Keratinocyte (primary cell): ENCODE measurements around the gene SLC6A7. TPM values are rescaled to one million over a fixed set of nuclear protein-coding genes. Genes with fewer than 3 reads are reported as not detected.

ENCODE experiments used
- DNase-seq: peaks from one replicate; pipeline ENCODE4 v3.0.0-alpha.2; 2011; ENCODE audit warnings: low read depth, missing footprints, low spot score
- FAIRE-seq: peaks from 2 replicates; lab custom pipeline; 2011; peaks lifted over from hg19 to GRCh38; lab: Jason Lieb, UNC
- H2AFZ ChIP-seq: 2 replicates; pipeline ENCODE4 v1.6.0; 2012; ENCODE audit warnings: low read length, control low read depth, inconsistent platforms; ENCODE audit not compliant: control insufficient read depth
- H3K27ac ChIP-seq: 2 replicates; pipeline ENCODE4 v1.5.1; 2011; ENCODE audit warnings: low read length; ENCODE audit not compliant: control insufficient read depth, insufficient read depth
- H3K27me3 ChIP-seq: 3 replicates; pipeline ENCODE4 v1.6.0; 2011; ENCODE audit warnings: low read length; ENCODE audit not compliant: control insufficient read depth, insufficient read depth; ENCODE audit errors: extremely low read depth
- H3K36me3 ChIP-seq, 2 experiments: 2 replicates in 1 of 2; 3 replicates in 1 of 2; pipeline ENCODE4 v1.5.1; 2011; ENCODE audit warnings: low read length in 2 of 2, mild to moderate bottlenecking in 1 of 2; ENCODE audit not compliant: control insufficient read depth in 2 of 2, insufficient read depth in 2 of 2; ENCODE audit errors: extremely low read depth in 1 of 2
- H3K4me1 ChIP-seq: 3 replicates; pipeline ENCODE4 v1.5.1; 2011; ENCODE audit warnings: low read length; ENCODE audit not compliant: control insufficient read depth, insufficient read depth; ENCODE audit errors: extremely low read depth
- H3K4me2 ChIP-seq: 3 replicates; pipeline ENCODE4 v1.6.0; 2011; ENCODE audit warnings: low read depth, low read length; ENCODE audit not compliant: control insufficient read depth, insufficient read depth; ENCODE audit errors: extremely low read depth
- H3K4me3 ChIP-seq, 3 experiments: fragments of 200-600 bp in 1 of 3; sonication (generic) in 1 of 3; 2 replicates in 2 of 3; 3 replicates in 1 of 3; pipeline ENCODE4 v1.5.1; 2011 to 2016; ENCODE audit warnings: low read length in 3 of 3, mild to moderate bottlenecking in 3 of 3, control low read depth in 2 of 3, inconsistent platforms in 1 of 3, low read depth in 1 of 3, mixed read lengths in 1 of 3, mixed run types in 1 of 3, moderate library complexity in 1 of 3; ENCODE audit not compliant: control insufficient read depth in 2 of 3, insufficient read depth in 2 of 3; ENCODE audit errors: extremely low read depth in 1 of 3
- H3K79me2 ChIP-seq: 2 replicates; pipeline ENCODE4 v1.6.0; 2012; ENCODE audit warnings: low read length; ENCODE audit not compliant: control insufficient read depth, insufficient read depth
- H3K9ac ChIP-seq: 3 replicates; pipeline ENCODE4 v1.6.0; 2011; ENCODE audit warnings: low read length; ENCODE audit not compliant: control insufficient read depth, insufficient read depth; ENCODE audit errors: extremely low read depth
- H3K9me1 ChIP-seq: 3 replicates; pipeline ENCODE4 v1.6.0; 2011; ENCODE audit warnings: low read length; ENCODE audit not compliant: control insufficient read depth, insufficient read depth; ENCODE audit errors: extremely low read depth
- H3K9me3 ChIP-seq: 2 replicates; pipeline ENCODE4 v1.5.1; 2012; ENCODE audit warnings: low read depth, low read length; ENCODE audit not compliant: control insufficient read depth
- H4K20me1 ChIP-seq: 3 replicates; pipeline ENCODE4 v1.6.0; 2011; ENCODE audit warnings: low read length; ENCODE audit not compliant: control insufficient read depth, insufficient read depth; ENCODE audit errors: extremely low read depth
- EZH2 ChIP-seq: IDR thresholded peaks from one replicate; pipeline ENCODE4 v1.6.1; 2012; ENCODE audit warnings: inconsistent platforms, mild to moderate bottlenecking, low read length, moderate library complexity
- dilution Hi-C: fragments of 300-500 bp; cut with MboI; formaldehyde crosslinking; loops from one replicate; pipeline ENCODE4 v1.7.0; 2020; ENCODE audit warnings: low sequenced_read_pairs; ENCODE audit not compliant: extremely low pct_ligation_motif_present
- polyA plus RNA-seq, 5 experiments: library from polyadenylated mRNA; depleted of rRNA in 3 of 5; stranded (reverse) in 3 of 5; stranded (forward) in 1 of 5; unstranded in 1 of 5; fragments of >200 nt; gene quantifications; 1 replicate in 1 of 5; 2 replicates in 3 of 5; 3 replicates in 1 of 5; pipeline versions ENCODE4 v1.2.1 to v1.2.3, GENCODE V29; 2011 to 2012; ENCODE audit warnings: missing spikeins in 2 of 5, low read depth in 1 of 5, low replicate concordance in 1 of 5
- TF ChIP-seq, protein P1 (sequence below), 3 experiments: IDR thresholded peaks in 1 of 3; conservative IDR thresholded peaks in 1 of 3; optimal IDR thresholded peaks in 1 of 3; 2 replicates in 2 of 3; 3 replicates in 1 of 3; pipeline versions ENCODE3 to v1.5.1; 2011; ENCODE audit warnings: low read length in 3 of 3, mild to moderate bottlenecking in 3 of 3, moderate library complexity in 2 of 3, control low read depth in 1 of 3, inconsistent platforms in 1 of 3; ENCODE audit not compliant: insufficient read depth in 2 of 3; ENCODE audit errors: extremely low read depth in 1 of 3

The SLC6A7 gene
- polyA plus RNA-seq, 1 donor (not counting 4 experiments of a cell fraction or from before 2014, with no cell fraction given): not detected

DNA sequence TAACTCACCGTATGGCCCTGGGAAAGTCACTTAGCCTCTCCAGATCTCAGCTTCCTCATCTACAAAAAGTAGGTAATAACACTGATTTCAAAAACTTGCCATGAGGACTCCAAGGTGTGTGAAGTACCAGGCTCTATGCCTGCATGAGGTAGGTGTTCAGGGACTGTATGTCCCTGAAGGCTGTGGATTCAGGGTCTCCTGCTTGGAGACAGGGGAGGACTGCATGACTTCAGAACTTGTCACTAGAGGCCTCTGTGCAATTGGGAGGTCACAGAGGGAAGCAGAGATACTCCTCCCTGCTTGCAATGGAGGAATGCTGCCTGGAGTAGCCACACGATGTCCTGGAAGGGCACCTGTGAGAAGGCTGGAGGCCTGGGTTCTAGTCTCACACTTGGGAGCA is 36.4 kb upstream of the SLC6A7 start:
- H3K27ac ChIP-seq: no peak overlapping the region
- TF ChIP-seq EZH2: no peak
- TF ChIP-seq, protein P1, sequence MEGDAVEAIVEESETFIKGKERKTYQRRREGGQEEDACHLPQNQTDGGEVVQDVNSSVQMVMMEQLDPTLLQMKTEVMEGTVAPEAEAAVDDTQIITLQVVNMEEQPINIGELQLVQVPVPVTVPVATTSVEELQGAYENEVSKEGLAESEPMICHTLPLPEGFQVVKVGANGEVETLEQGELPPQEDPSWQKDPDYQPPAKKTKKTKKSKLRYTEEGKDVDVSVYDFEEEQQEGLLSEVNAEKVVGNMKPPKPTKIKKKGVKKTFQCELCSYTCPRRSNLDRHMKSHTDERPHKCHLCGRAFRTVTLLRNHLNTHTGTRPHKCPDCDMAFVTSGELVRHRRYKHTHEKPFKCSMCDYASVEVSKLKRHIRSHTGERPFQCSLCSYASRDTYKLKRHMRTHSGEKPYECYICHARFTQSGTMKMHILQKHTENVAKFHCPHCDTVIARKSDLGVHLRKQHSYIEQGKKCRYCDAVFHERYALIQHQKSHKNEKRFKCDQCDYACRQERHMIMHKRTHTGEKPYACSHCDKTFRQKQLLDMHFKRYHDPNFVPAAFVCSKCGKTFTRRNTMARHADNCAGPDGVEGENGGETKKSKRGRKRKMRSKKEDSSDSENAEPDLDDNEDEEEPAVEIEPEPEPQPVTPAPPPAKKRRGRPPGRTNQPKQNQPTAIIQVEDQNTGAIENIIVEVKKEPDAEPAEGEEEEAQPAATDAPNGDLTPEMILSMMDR (optimal IDR thresholded peaks at IDR 0.05 in 1 of 3, IDR thresholded peaks at IDR 0.05 in 1 of 3, conservative IDR thresholded peaks at IDR 0.05 in 1 of 3; ENCODE audit: extremely low read depth in 1 of 3, insufficient read depth in 2 of 3, low read length in 3 of 3): no peak

DNA sequence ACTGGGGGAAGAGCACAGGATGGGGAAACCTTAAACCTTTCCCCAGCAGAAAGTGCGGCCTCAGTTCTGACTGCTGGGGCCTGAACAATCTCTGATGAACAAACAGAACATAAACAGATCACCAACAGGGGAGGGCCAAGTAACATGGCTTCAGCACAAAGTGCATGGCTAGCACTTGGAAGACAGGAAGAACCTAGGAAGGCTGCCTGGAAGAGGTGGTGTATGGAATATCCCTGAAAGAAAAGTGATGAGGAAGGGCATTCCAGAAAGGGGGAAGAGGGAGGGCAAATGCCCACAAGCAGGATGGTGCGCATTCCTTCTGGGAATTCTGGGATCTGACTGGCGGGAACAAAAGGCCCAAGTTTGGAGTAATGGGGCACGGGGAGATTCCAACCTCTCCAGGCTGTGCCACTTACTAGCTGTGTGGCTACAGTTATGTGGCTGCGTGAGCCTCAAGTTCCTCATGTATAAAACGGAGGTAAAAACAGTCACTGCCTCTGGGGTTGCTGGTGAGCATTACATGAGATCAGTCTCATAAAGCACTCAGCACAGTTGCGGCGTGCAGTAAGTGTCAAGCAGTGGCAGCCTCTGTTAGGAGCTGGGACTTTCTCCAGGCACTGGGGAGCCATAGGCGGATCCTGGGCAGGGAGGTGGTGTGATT is 35.8 kb upstream of the SLC6A7 start:
- TF ChIP-seq, protein P1 (optimal IDR thresholded peaks at IDR 0.05 in 1 of 3, IDR thresholded peaks at IDR 0.05 in 1 of 3, conservative IDR thresholded peaks at IDR 0.05 in 1 of 3; ENCODE audit: extremely low read depth in 1 of 3, insufficient read depth in 2 of 3, low read length in 3 of 3): no peak
- no peak for TF ChIP-seq EZH2
- no peak overlapping the region for H3K27ac ChIP-seq
- H3K9me3 ChIP-seq: no peaks in the 10 kb centered on the region
- H2AFZ ChIP-seq: no peak overlapping the region
- FAIRE-seq (no peak), DNase-seq (no peak)
- no peaks in the 10 kb centered on the region for H3K36me3 ChIP-seq
- peaks cover 39% of the 10 kb centered on the region for H3K27me3 ChIP-seq
- no peaks in the 10 kb centered on the region for H3K9me1 ChIP-seq
- H4K20me1 ChIP-seq: no peaks in the 10 kb centered on the region
- H3K4me2 ChIP-seq: no peak overlapping the region
- no peaks in the 10 kb centered on the region for H3K79me2 ChIP-seq
- no peak overlapping the region for H3K9ac ChIP-seq
- H3K4me3 ChIP-seq: no peak overlapping the region
- dilution Hi-C loops: no loop called here
- H3K4me1 ChIP-seq: no peaks in the 10 kb centered on the region

More for the DNA sequence above, 36.4 kb upstream of the SLC6A7 start:
- H4K20me1 ChIP-seq: no peaks in the 10 kb centered on the region
- no peak overlapping the region for H3K4me2 ChIP-seq
- FAIRE-seq (no peak), DNase-seq (no peak)
- H3K9me3 ChIP-seq: no peaks in the 10 kb centered on the region
- no peaks in the 10 kb centered on the region for H3K4me1 ChIP-seq
- H3K9ac ChIP-seq: no peak overlapping the region
- dilution Hi-C loops: no loop called here
- no peak overlapping the region for H3K4me3 ChIP-seq
- no peaks in the 10 kb centered on the region for H3K9me1 ChIP-seq
- H3K36me3 ChIP-seq: no peaks in the 10 kb centered on the region
- no peaks in the 10 kb centered on the region for H3K79me2 ChIP-seq
- no peak overlapping the region for H2AFZ ChIP-seq
- peaks cover 39% of the 10 kb centered on the region for H3K27me3 ChIP-seq
